Activated CD4-positive, alpha-beta T cell treated with anti-CD3 and anti-CD28 coated beads, Interleukin-2, Interleukin-4, amounts not matched to agents 100 ng/mL and 50 ng/mL, durations not matched to agents 16 hours and 8 hours (primary cell): ENCODE data around the gene SPRED2.

Experiments
- DNase-seq: peaks from one replicate; pipeline ENCODE4 v3.0.0-alpha.2; 2020; ENCODE audit warnings: low spot score

SPRED2 gene

GRCh38 chr2:65413106-65413505 is 19.3 kb downstream of the SPRED2 start:
- DNase-seq: no peak

GRCh38 chr2:65411056-65411795 is 21.2 kb downstream of the SPRED2 start:
- DNase-seq: no peak

GRCh38 chr2:65409045-65409444 is 23.4 kb downstream of the SPRED2 start:
- DNase-seq: no peak

GRCh38 chr2:65407240-65407639 is 25.2 kb downstream of the SPRED2 start:
- DNase-seq: no peak

- no peak for DNase-seq
Observed at GRCh38 chr2:65404988-65405697, 27.3 kb downstream of the SPRED2 start.

GRCh38 chr2:65403529-65403915 is 28.9 kb downstream of the SPRED2 start:
- no peak for DNase-seq

- no peak for DNase-seq
Observed at GRCh38 chr2:65402780-65403528, 29.4 kb downstream of the SPRED2 start.

GRCh38 chr2:65402323-65402722 is 30.1 kb downstream of the SPRED2 start:
- no peak for DNase-seq

- peak; percentile 43 for DNase-seq
Observed at GRCh38 chr2:65397122-65397521, 35.3 kb downstream of the SPRED2 start.

GRCh38 chr2:65396348-65397026 is 35.9 kb downstream of the SPRED2 start:
- DNase-seq: no peak

GRCh38 chr2:65395621-65396347 is 36.6 kb downstream of the SPRED2 start:
- DNase-seq: no peak

- DNase-seq: no peak
Observed at GRCh38 chr2:65393743-65394422, 38.5 kb downstream of the SPRED2 start.

GRCh38 chr2:65393046-65393445 is 39.4 kb downstream of the SPRED2 start:
- no peak for DNase-seq

- no peak for DNase-seq
Observed at GRCh38 chr2:65392609-65393008, 39.8 kb downstream of the SPRED2 start.

- peak; percentile 36 for DNase-seq
Observed at GRCh38 chr2:65390134-65390533, 42.3 kb downstream of the SPRED2 start.

- no peak for DNase-seq
Observed at GRCh38 chr2:65389476-65389875, 42.9 kb downstream of the SPRED2 start.

- DNase-seq: no peak
Observed at GRCh38 chr2:65388596-65389390, 43.6 kb downstream of the SPRED2 start.

GRCh38 chr2:65388051-65388531 is 44.3 kb downstream of the SPRED2 start:
- no peak for DNase-seq

- no peak for DNase-seq
Observed at GRCh38 chr2:65386989-65387388, 45.4 kb downstream of the SPRED2 start.

GRCh38 chr2:65386344-65386743 is 46.1 kb downstream of the SPRED2 start:
- DNase-seq: no peak
